Astrocyte (in vitro differentiated cells and primary cell): ENCODE results near the gene TSNAX.

Experiments used
- EZH2 ChIP-seq: IDR thresholded peaks from 2 replicates; pipeline ENCODE4 v1.6.1; 2012; ENCODE audit warnings: mild to moderate bottlenecking, low read length, inconsistent platforms; ENCODE audit not compliant: insufficient read depth
- TF ChIP-seq, protein P1 (sequence below): IDR thresholded peaks from 2 replicates; pipeline ENCODE4 v1.5.1; 2011; ENCODE audit warnings: low read depth, mild to moderate bottlenecking, inconsistent platforms, low read length, moderate library complexity; ENCODE audit not compliant: insufficient read depth

DNA sequence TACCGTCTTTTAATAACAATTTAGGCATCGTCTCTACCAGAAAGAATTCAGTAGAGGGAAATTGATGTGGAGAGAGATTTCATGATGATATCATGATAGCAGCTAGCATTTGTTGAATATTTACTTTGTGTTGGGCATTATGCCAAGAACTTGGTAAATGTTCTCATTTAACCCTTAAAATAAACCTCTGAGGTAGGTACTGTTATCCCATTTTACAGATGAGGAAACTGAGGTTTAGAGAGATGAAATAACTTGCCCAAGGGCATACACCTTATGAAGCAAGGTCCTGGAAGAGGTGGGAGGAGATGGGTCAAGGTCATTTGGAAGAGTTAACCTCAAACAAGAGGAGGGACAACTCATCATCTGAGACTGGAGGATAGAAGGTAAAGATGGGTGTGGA is 34.8 kb downstream of the TSNAX start:
- TF ChIP-seq, protein P1, sequence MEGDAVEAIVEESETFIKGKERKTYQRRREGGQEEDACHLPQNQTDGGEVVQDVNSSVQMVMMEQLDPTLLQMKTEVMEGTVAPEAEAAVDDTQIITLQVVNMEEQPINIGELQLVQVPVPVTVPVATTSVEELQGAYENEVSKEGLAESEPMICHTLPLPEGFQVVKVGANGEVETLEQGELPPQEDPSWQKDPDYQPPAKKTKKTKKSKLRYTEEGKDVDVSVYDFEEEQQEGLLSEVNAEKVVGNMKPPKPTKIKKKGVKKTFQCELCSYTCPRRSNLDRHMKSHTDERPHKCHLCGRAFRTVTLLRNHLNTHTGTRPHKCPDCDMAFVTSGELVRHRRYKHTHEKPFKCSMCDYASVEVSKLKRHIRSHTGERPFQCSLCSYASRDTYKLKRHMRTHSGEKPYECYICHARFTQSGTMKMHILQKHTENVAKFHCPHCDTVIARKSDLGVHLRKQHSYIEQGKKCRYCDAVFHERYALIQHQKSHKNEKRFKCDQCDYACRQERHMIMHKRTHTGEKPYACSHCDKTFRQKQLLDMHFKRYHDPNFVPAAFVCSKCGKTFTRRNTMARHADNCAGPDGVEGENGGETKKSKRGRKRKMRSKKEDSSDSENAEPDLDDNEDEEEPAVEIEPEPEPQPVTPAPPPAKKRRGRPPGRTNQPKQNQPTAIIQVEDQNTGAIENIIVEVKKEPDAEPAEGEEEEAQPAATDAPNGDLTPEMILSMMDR = no peak
- TF ChIP-seq EZH2 = no peak
